K562 (cell line): ENCODE results near the gene LRRC8E. TPM values are rescaled to one million over a fixed set of nuclear protein-coding genes. Genes with fewer than 3 reads are reported as not detected.
A peak's percentile ranks its signal among the peaks of the same experiment; 100 is the strongest.

ENCODE experiments used
- CTCFL ChIP-seq: IDR thresholded peaks from 2 replicates; pipeline ENCODE4 v1.6.1; 2011; ENCODE audit warnings: borderline replicate concordance, low read depth, mild to moderate bottlenecking, moderate library complexity, low read length; ENCODE audit not compliant: insufficient read depth, poor library complexity, severe bottlenecking
- HCFC1 ChIP-seq: IDR thresholded peaks from 2 replicates; pipeline ENCODE4 v1.6.1; 2012; ENCODE audit warnings: low read depth, low read length, improper control_type of control experiment
- HOMEZ ChIP-seq: fragments of 250-450 bp; sonication (Bioruptor Pico); IDR thresholded peaks from 2 replicates; pipeline ENCODE4 v1.4.0; 2020; ENCODE audit warnings: mild to moderate bottlenecking, moderate library complexity
- NR0B1 ChIP-seq: fragments of 450-650 bp; IDR thresholded peaks from one replicate; pipeline ENCODE4 v1.6.1; 2018; ENCODE audit warnings: mild to moderate bottlenecking, moderate library complexity; ENCODE audit not compliant: partially characterized antibody
- SPI1 ChIP-seq: IDR thresholded peaks from 2 replicates; pipeline ENCODE4 v1.6.1; 2011; ENCODE audit warnings: low read depth, low read length, control low read depth, borderline replicate concordance
- TRIM28 ChIP-seq: fragments of 450-650 bp; IDR thresholded peaks from 2 replicates; pipeline ENCODE4 v1.6.1; 2017
- VEZF1 ChIP-seq: fragments of 200-800 bp; sonication (Bioruptor generic); IDR thresholded peaks from 2 replicates; pipeline ENCODE4 v1.6.1; 2017; ENCODE audit warnings: missing genetic modification characterization, missing compliant biosample characterization
- ZC3H4 ChIP-seq: sonication (generic); formaldehyde crosslinking; IDR thresholded peaks from 2 replicates; pipeline ENCODE4 v1.9.0; 2021; ENCODE audit warnings: missing genetic modification reagents, borderline replicate concordance
- polyA plus RNA-seq, 8 experiments: library from polyadenylated mRNA; depleted of rRNA in 4 of 8; stranded (reverse) in 5 of 8; unstranded in 3 of 8; fragments of >200 nt; fragmentation: Nextera tagmentation in 2 of 8; fragmentation: Illumina TruSeq in 1 of 8; extraction: Ambion mirVana in 2 of 8; extraction: Trizol in 1 of 8; gene quantifications; 2 replicates each; pipeline versions ENCODE4 v1.2.1 to v1.2.3, GENCODE V29; 2011 to 2014; ENCODE audit warnings: inconsistent platforms in 1 of 8, missing spikeins in 1 of 8
- total RNA-seq, 7 experiments: library from RNA; depleted of rRNA in 6 of 7; stranded (reverse); fragments of >200 nt in 6 of 7; fragmentation: Illumina TruSeq in 2 of 7; extraction: Trizol in 2 of 7; gene quantifications; 2 replicates each; pipeline versions ENCODE4 v1.2.1 to v1.2.3, GENCODE V29; 2011 to 2021; ENCODE audit warnings: low replicate concordance in 1 of 7
- TF ChIP-seq, protein P1 (sequence below), 2 experiments: fragments of 450-650 bp; formaldehyde crosslinking in 1 of 2; IDR thresholded peaks; 2 replicates each; pipeline versions ENCODE4 v1.4.0 to v1.6.1; 2014 to 2020; ENCODE audit warnings: mild to moderate bottlenecking in 2 of 2, borderline replicate concordance in 1 of 2, low read depth in 1 of 2
- TF ChIP-seq, protein P2 (sequence below): sonication (generic); formaldehyde crosslinking; IDR thresholded peaks from 2 replicates; pipeline ENCODE4 v1.8.0; 2022; ENCODE audit warnings: mild to moderate bottlenecking, missing genetic modification reagents

Gene LRRC8E
- total and polyA plus RNA-seq, 9 of the 15 experiments (the other 6 are each of a cell fraction or from before 2014, with no cell fraction given) = 0.08 to 5.7 (median 3.5) TPM; not detected in 1

DNA sequence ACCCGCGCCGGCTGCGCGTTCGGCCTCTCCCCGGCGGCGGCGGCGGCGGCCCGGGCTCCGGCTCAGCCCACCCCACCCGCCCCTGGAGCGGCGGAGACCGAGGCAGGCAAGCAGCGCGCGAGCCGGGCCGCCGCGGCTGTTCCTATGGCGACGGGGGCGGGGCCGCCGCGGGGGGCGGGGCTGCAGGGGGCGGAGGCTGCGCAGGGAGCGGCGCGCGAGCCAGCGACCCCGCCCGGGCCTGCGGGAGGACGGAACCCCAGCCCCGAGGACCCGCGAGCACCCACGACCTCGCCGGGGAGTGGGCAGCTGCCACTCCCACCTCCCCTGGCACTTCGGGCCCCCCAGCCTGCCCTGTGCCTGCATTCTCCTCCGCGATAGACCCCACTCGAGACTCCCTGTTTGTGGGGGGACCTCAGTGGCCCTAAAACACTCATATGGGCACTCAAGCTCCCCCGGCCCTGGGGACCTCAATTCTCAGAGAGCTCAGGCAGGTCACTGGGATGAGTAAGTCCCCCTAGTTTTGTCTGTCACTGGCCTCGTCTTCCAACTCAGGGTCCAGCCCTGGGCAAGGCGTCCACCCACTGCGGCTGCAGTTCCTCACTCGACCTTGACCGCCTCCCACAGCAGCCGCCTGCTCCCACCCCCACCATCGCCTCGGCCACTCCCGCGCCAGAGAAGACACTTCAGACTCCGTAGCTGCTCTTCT lies 37.9 kb downstream of the LRRC8E start, which contains the start of gene CTXN1 (continued):
- TF ChIP-seq, protein P1, sequence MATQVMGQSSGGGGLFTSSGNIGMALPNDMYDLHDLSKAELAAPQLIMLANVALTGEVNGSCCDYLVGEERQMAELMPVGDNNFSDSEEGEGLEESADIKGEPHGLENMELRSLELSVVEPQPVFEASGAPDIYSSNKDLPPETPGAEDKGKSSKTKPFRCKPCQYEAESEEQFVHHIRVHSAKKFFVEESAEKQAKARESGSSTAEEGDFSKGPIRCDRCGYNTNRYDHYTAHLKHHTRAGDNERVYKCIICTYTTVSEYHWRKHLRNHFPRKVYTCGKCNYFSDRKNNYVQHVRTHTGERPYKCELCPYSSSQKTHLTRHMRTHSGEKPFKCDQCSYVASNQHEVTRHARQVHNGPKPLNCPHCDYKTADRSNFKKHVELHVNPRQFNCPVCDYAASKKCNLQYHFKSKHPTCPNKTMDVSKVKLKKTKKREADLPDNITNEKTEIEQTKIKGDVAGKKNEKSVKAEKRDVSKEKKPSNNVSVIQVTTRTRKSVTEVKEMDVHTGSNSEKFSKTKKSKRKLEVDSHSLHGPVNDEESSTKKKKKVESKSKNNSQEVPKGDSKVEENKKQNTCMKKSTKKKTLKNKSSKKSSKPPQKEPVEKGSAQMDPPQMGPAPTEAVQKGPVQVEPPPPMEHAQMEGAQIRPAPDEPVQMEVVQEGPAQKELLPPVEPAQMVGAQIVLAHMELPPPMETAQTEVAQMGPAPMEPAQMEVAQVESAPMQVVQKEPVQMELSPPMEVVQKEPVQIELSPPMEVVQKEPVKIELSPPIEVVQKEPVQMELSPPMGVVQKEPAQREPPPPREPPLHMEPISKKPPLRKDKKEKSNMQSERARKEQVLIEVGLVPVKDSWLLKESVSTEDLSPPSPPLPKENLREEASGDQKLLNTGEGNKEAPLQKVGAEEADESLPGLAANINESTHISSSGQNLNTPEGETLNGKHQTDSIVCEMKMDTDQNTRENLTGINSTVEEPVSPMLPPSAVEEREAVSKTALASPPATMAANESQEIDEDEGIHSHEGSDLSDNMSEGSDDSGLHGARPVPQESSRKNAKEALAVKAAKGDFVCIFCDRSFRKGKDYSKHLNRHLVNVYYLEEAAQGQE (IDR thresholded peaks at IDR 0.05; ENCODE audit: borderline replicate concordance) = no peak
- TF ChIP-seq, protein P1 (CRISPR knock-in tag; IDR thresholded peaks at IDR 0.05; ENCODE audit: low read depth) = peak; percentile 77
- no peak for TF ChIP-seq TRIM28
- no peak for TF ChIP-seq NR0B1
- no peak for TF ChIP-seq HCFC1
- no peak for TF ChIP-seq CTCFL
- TF ChIP-seq ZC3H4 (CRISPR knock-in tag) = no peak
- TF ChIP-seq, protein P2, sequence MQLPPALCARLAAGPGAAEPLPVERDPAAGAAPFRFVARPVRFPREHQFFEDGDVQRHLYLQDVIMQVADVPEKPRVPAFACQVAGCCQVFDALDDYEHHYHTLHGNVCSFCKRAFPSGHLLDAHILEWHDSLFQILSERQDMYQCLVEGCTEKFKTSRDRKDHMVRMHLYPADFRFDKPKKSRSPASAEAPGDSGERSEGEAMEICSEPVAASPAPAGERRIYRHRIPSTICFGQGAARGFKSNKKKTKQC (CRISPR knock-in tag) = no peak
- TF ChIP-seq HOMEZ = no peak
- peak; percentile 51 for TF ChIP-seq VEZF1 (CRISPR knock-in tag)
- peak; percentile 61; the same call in 1 of the 2 replicates for TF ChIP-seq SPI1
